Measurements from ENCODE around the gene PLA2G7.

PLA2G7 gene

DNA sequence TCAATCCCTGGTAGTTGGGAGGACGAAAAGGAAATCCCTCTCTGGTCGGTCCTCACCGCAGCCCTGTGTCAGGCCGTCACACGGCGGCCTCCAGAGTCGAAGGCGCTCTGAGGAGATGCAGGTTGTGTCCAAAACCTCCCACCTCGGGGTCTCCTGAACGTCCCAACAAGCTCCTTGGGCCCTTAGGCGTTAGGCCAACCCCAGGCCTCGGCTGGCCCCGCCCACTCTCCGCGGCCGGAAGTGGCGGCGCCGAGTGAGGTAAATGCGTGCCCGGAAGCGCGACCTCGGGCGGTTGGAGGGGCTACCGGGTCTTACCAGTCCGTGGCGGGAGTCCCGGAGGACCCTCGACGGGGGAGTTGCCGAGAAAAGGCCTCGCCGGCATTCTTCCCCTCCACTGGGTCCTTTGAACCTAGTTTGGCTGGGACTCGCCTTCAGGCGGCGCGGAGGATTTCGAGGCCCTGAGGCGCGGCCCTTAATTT, 47.5 kb downstream of the PLA2G7 start, which contains the start of gene TDRD6:
TDRD6 (plus strand) TSS at position 267 of the 479 bp plus-strand sequence. CDS start 244 bp downstream, outside the sequence.
- DNase-seq = no peak

- DNase-seq = no peak
Observed at GRCh38 chr6:46684771-46685170, 50.4 kb downstream of the PLA2G7 start.

- DNase-seq = no peak
Observed at GRCh38 chr6:46677314-46677654, 57.9 kb downstream of the PLA2G7 start.

- DNase-seq = no peak
Observed at GRCh38 chr6:46676604-46677313, 58.4 kb downstream of the PLA2G7 start.

DNA sequence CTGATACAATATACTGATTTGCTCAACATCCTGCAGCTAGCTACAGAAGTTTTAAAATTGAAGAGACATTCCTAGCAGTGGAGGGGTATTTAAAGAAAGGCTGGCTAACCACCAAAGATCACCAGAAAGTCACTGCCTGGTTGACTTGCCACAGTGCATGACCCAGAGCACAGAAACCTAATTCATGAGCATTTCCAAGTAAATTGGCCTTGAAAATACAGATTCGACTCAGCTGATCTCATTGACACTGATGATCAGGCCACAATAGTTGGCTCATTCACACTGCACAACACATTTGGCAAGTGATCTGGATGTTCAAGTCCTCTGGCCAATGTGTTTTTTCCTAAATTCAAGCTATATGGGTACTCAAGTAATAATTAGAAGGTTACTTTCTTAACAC, 60.8 kb downstream of the PLA2G7 start:
- DNase-seq = no peak

DNA sequence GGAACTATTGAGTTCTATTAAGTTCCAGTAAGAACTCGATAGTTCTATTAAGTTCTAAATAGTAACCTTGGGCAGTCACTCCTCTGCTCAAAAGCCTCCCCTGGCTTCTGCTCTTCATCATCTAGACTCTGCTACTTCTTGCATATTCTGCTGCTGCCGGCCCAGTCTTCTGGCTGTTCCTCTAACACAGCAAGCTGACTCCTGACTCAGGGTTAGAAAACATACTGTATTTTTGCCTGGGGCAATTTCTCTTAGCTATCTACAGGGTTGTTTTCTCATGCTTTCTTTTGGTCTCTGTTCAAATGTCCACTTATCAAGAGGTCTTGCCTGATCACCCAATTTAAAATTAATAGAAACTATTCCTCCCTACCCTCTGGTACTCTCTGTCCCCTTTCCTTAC, 67.8 kb downstream of the PLA2G7 start:
- DNase-seq = no peak

DNA sequence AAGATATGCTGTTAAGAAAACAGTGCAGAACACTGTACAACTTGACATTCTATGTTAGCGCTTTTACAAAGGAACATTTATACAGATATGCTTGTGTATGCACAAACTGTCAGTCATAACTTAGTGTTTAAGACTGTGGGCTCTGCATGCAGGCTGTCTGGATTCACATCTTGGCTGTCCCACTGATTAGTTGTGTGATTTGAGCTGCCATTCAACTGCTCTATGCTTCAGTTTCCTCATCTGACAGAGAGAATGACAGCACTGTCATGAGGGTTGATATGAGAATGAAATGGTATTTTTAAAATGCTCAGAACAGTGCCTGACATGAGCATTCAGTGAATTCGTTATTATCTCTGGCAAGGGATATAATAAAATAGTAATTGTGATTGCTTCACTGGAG, 73.7 kb downstream of the PLA2G7 start:
- DNase-seq = no peak

DNA sequence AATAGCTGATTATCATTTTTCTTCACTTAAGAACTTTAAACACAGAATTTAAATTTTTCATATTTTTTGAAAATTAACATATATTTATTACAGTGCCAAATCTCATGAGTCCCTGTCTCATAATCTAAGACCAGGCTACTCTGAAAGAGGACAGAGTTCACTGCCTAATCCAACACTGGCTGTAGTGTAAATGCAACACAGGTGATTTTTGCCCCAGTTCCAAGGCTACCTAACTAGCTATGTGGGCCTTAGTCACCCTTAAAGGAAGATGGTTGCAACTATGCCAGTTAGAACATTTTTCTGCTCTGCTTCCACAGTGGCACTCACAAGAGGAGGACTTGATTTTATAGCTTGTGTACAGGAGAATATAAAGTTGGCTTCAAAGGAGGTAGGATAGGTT, 77.5 kb downstream of the PLA2G7 start:
- no peak for DNase-seq

DNA sequence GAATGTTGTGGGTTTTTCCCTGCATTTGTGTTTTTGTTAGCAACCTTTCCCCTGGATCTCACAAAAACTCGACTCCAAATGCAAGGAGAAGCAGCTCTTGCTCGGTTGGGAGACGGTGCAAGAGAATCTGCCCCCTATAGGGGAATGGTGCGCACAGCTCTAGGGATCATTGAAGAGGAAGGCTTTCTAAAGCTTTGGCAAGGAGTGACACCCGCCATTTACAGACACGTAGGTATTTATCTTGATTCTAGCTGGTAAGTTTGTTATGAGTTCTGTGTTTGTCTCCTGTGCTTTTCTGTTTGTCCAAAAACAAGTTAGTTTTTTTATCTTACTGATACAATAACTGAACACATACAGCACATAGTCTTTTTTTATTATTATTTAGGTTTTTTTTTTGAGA, 79.4 kb downstream of the PLA2G7 start:
- no peak for DNase-seq

All from NCI-H510A treated with DMSO at 0.1 percent for 48 hours (cell line).